Type B pancreatic cell (in vitro differentiated cells): ENCODE measurements around the gene MOCOS. TPM values are rescaled to one million over a fixed set of nuclear protein-coding genes. Genes with fewer than 3 reads are reported as not detected.
A peak's percentile ranks its signal among the peaks of the same experiment; 100 is the strongest.

Experiments
- DNase-seq: peaks from one replicate; pipeline ENCODE4 v3.0.0; 2021; ENCODE audit warnings: mixed read lengths; ENCODE audit not compliant: unreplicated experiment; ENCODE audit errors: extremely low spot score
- H3K27ac Mint-ChIP-seq: 2 replicates; pipeline ENCODE4 v1.8.0; 2021; ENCODE audit warnings: mild to moderate bottlenecking, mixed read lengths
- H3K27me3 Mint-ChIP-seq: 2 replicates; pipeline ENCODE4 v1.8.0; 2021; ENCODE audit warnings: mixed read lengths
- H3K36me3 Mint-ChIP-seq: 2 replicates; pipeline ENCODE4 v1.8.0; 2021; ENCODE audit warnings: mixed read lengths
- H3K4me1 Mint-ChIP-seq: one replicate; pipeline ENCODE4 v1.8.0; 2021; ENCODE audit warnings: mixed read lengths; ENCODE audit not compliant: unreplicated experiment
- H3K4me3 Mint-ChIP-seq: 2 replicates; pipeline ENCODE4 v1.8.0; 2021; ENCODE audit warnings: mild to moderate bottlenecking, mixed read lengths
- H3K9me3 Mint-ChIP-seq: 2 replicates; pipeline ENCODE4 v1.8.0; 2021; ENCODE audit warnings: mixed read lengths
- CTCF ChIP-seq: fragments of 200-600 bp; sonication (generic); conservative IDR thresholded peaks from 2 replicates; pipeline ENCODE4 v1.5.0; 2021; ENCODE audit warnings: antibody characterized with exemption, mild to moderate bottlenecking
- total RNA-seq: library from RNA; stranded (reverse); gene quantifications from 2 replicates; pipeline ENCODE4 v1.2.1, GENCODE V29; 2021; ENCODE audit warnings: low replicate concordance

The MOCOS gene
- total RNA-seq, 1 donor from 2014 or later: 2.4 TPM

- H3K27ac Mint-ChIP-seq: no peak overlapping the region
- H3K27me3 Mint-ChIP-seq: peaks cover 41% of the 10 kb centered on the region
- peaks cover 6% of the 10 kb centered on the region for H3K4me1 Mint-ChIP-seq
- no peaks in the 10 kb centered on the region for H3K36me3 Mint-ChIP-seq
- no peak for DNase-seq
- no peaks in the 10 kb centered on the region for H3K9me3 Mint-ChIP-seq
- peak overlapping the region; percentile 77 for H3K4me3 Mint-ChIP-seq
- no peak for TF ChIP-seq CTCF
Observed at GRCh38 chr18:36185157-36185556, 2.1 kb upstream of the MOCOS start.

DNA sequence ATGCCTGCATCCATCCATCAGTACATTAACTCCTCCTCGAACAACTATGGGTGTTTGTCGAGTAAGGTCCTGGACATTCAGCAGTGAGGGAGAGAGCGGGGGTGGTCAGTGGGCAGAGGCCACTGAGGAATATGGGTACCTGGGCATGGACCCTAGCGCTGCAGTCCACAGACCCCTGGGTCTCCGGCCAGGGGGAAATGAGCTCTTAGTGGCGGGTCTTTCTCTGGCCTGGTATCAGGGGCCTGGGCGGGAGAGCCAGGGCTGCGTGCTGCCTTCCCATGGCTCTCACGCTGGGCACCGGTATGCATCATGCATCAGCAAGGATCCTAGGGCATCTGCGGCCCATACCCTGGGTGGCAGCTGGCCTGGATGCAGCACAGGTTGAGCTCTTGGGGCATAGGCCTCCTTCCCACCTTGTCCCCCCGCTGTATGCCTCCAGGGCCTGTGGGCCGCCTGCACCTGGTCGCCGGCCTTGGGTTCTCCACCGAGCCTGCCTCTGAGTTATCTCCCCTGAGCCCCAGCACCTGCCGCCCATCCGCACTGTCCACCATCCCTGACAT lies 1.3 kb upstream of the MOCOS start:
- no peak overlapping the region for H3K27ac Mint-ChIP-seq
- peak overlapping the region; percentile 91 for H3K4me3 Mint-ChIP-seq
- no peaks in the 10 kb centered on the region for H3K9me3 Mint-ChIP-seq
- no peaks in the 10 kb centered on the region for H3K36me3 Mint-ChIP-seq
- H3K27me3 Mint-ChIP-seq: peaks cover 41% of the 10 kb centered on the region
- TF ChIP-seq CTCF: no peak
- peaks cover 4% of the 10 kb centered on the region for H3K4me1 Mint-ChIP-seq
- DNase-seq: no peak

DNA sequence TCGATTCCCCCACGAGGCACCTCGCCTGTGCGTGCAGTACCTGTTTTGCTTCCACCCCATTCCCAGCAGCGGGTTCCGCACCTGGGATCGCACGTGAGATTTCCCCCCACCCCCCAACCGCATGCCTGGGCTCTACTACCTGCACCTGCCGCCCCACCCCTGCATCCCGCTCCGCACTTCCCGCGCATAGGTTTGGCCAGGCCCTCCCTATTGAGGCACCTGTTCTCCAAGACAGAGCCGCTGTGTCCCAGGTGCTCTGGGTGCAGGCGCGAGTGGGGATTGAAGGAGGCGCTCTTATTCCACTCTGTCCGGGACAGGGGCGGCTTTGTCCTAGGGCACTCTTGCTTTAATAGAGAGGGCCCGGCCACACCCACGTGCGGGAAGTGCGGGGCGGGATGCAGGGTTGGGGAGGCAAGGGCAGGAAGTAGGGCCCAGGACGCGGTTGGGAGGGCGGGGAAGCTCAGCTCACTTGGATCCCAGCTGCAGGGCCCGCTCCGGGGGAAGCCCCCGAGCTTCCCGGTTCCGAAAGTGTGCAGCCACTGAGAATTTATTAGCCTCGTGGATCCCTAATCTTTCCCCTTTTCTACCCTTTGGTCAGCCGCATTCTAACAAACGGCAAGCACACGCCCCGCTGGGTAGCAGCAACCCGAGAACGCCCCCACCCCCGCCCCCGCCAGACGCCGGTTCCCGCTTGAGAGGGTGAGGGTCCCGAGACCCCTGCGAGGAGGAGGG lies 670 bp upstream of the MOCOS start:
- TF ChIP-seq CTCF: no peak
- H3K27ac Mint-ChIP-seq: no peak overlapping the region
- peaks cover 41% of the 10 kb centered on the region for H3K27me3 Mint-ChIP-seq
- H3K4me3 Mint-ChIP-seq: peak overlapping the region; percentile 91
- H3K9me3 Mint-ChIP-seq: no peaks in the 10 kb centered on the region
- peaks cover 4% of the 10 kb centered on the region for H3K4me1 Mint-ChIP-seq
- DNase-seq: no peak
- H3K36me3 Mint-ChIP-seq: no peaks in the 10 kb centered on the region

DNA sequence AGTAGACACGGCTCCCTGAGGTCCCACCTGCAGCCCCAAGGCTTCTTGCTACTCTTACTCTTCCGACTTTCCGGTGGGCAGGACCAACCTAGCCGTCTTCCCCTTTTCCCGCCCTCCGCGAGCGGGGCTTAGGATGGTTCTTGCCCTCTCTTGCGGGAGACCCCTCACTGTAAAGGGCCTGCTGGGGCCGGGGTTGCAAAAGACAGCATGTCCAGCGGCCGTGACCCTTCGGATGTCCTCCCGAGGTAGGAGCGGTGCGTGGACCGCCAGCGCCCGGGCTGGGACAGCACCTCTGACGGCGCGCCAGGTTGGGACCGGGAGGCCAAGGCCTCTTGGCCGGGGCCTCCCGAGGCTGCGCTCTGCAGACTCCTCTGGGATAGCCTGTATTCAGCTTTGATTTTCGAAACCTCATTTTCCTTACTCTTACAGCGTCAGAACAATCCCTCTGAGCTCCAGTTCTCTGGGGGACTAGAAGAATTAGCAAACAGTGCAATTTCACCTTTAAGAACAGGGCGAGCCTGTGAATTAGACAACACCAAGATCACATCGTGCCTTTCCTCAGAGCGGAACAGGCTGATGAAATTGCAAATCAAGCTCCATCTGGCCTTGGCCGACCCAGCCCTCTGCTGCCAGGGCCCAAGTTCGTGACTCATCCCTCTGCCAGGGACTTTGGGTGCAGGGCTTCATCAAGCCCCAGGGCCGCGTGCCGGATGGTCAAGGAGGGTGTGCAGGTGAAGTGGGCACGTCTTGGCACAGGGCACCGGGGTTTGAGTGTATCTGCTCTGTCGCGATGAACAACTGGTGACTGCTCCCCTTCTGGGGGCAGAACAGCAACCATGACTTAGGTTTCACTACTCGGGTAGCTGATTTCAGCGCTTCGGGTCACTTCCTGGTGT lies 777 bp downstream of the MOCOS start:
- H3K27ac Mint-ChIP-seq: peak overlapping the region; percentile 58
- TF ChIP-seq CTCF: no peak
- DNase-seq: no peak
- H3K36me3 Mint-ChIP-seq: no peaks in the 10 kb centered on the region
- peaks cover under 1% of the 10 kb centered on the region for H3K4me1 Mint-ChIP-seq
- H3K27me3 Mint-ChIP-seq: peaks cover 37% of the 10 kb centered on the region
- no peaks in the 10 kb centered on the region for H3K9me3 Mint-ChIP-seq
- H3K4me3 Mint-ChIP-seq: peak overlapping the region; percentile 91

- no peak for TF ChIP-seq CTCF
- Mint-ChIP-seq H3K27ac (no peak overlapping the region), H3K27me3 (peaks cover 36% of the 10 kb centered on the region), H3K4me3 (peak overlapping the region; percentile 91), H3K4me1 (no peaks in the 10 kb centered on the region), H3K9me3 (no peaks in the 10 kb centered on the region), H3K36me3 (no peaks in the 10 kb centered on the region)
- DNase-seq: no peak
Observed at GRCh38 chr18:36188916-36189315, 1.6 kb downstream of the MOCOS start.
